GM23338 (cell line): Measurements from ENCODE around the gene GNG4. TPM values are rescaled to one million over a fixed set of nuclear protein-coding genes. Genes with fewer than 3 reads are reported as not detected.
"Not testable (repeated sequence)": the region's sequence is repeated elsewhere in the genome, so short reads cannot be mapped to it uniquely, and the experiment has no call there.

Experiments
- ATAC-seq: fragments of 200-7000 bp; cut with Tn5 transposase; 3 replicates; pipeline ENCODE4 v1.9.1; 2020
- DNase-seq: peaks from one replicate; pipeline ENCODE4 v3.0.0-alpha.2; 2015; ENCODE audit warnings: low spot score
- H2AFZ ChIP-seq: fragments of 200-600 bp; sonication (generic); 2 replicates; pipeline ENCODE4 v1.8.0; 2016; ENCODE audit warnings: antibody characterized with exemption, mild to moderate bottlenecking, moderate library complexity
- H3F3A ChIP-seq: fragments of 200-600 bp; sonication (generic); replicated peaks from 2 replicates; pipeline ENCODE4 v1.8.0; 2017; ENCODE audit warnings: antibody characterized with exemption, mixed run types, low read depth
- H3K27ac ChIP-seq: fragments of 200-600 bp; sonication (generic); 2 replicates; pipeline ENCODE4 v1.6.1; 2016; ENCODE audit warnings: low read depth
- H3K27me3 ChIP-seq: fragments of 200-600 bp; sonication (generic); 2 replicates; pipeline ENCODE4 v1.8.0; 2016; ENCODE audit warnings: mild to moderate bottlenecking, mixed run types, moderate library complexity; ENCODE audit not compliant: insufficient read depth
- H3K36me3 ChIP-seq: fragments of 200-600 bp; sonication (generic); 2 replicates; pipeline ENCODE4 v1.8.0; 2016; ENCODE audit warnings: mild to moderate bottlenecking; ENCODE audit not compliant: insufficient read depth
- H3K4me1 ChIP-seq: fragments of 200-600 bp; sonication (generic); 2 replicates; pipeline ENCODE4 v1.8.0; 2016; ENCODE audit warnings: mild to moderate bottlenecking, moderate library complexity; ENCODE audit not compliant: insufficient read depth
- H3K4me2 ChIP-seq: fragments of 200-600 bp; sonication (generic); 2 replicates; pipeline ENCODE4 v1.7.1; 2017; ENCODE audit warnings: mixed run types
- H3K4me3 ChIP-seq: fragments of 200-600 bp; sonication (generic); 2 replicates; pipeline ENCODE4 v1.6.1; 2016; ENCODE audit warnings: mixed run types
- H3K79me2 ChIP-seq: fragments of 200-600 bp; sonication (generic); replicated peaks from 2 replicates; pipeline ENCODE4 v1.8.0; 2017; ENCODE audit warnings: mild to moderate bottlenecking; ENCODE audit not compliant: insufficient read depth
- H3K9me2 ChIP-seq: fragments of 200-600 bp; sonication (generic); 2 replicates; pipeline ENCODE4 v1.8.0; 2017; ENCODE audit not compliant: insufficient read depth
- H4K20me1 ChIP-seq: fragments of 200-600 bp; sonication (generic); replicated peaks from 2 replicates; pipeline ENCODE4 v1.8.0; 2017; ENCODE audit warnings: mild to moderate bottlenecking; ENCODE audit not compliant: insufficient read depth
- H3K27ac Mint-ChIP-seq: 2 replicates; pipeline ENCODE4 v1.8.0; 2020; ENCODE audit warnings: inconsistent platforms, mild to moderate bottlenecking, moderate library complexity, mixed read lengths
- H3K27me3 Mint-ChIP-seq: 3 replicates; pipeline ENCODE4 v1.8.0; 2022; ENCODE audit warnings: low read depth, mild to moderate bottlenecking, moderate library complexity, mixed read lengths, inconsistent platforms; ENCODE audit not compliant: insufficient read depth, poor library complexity
- H3K36me3 Mint-ChIP-seq: 3 replicates; pipeline ENCODE4 v1.8.0; 2021; ENCODE audit warnings: low read depth, mild to moderate bottlenecking, inconsistent platforms, moderate library complexity, mixed read lengths
- H3K4me1 Mint-ChIP-seq: 3 replicates; pipeline ENCODE4 v1.8.0; 2020; ENCODE audit warnings: mild to moderate bottlenecking, inconsistent platforms, mixed read lengths
- H3K4me3 Mint-ChIP-seq: 3 replicates; pipeline ENCODE4 v1.8.0; 2021; ENCODE audit warnings: moderate library complexity, mild to moderate bottlenecking, inconsistent platforms, mixed read lengths
- H3K9me3 Mint-ChIP-seq: 3 replicates; pipeline ENCODE4 v1.8.0; 2020; ENCODE audit warnings: moderate library complexity, mild to moderate bottlenecking, inconsistent platforms, mixed read lengths
- EZH2 ChIP-seq: fragments of 200-600 bp; sonication (generic); IDR thresholded peaks from one replicate; pipeline ENCODE4 v1.8.0; 2017; ENCODE audit warnings: antibody characterized with exemption, mild to moderate bottlenecking, low read depth; ENCODE audit not compliant: unreplicated experiment
- EZH2phosphoT487 ChIP-seq: fragments of 200-600 bp; sonication (generic); IDR thresholded peaks from one replicate; pipeline ENCODE4 v1.8.1; 2018; ENCODE audit warnings: antibody characterized with exemption; ENCODE audit not compliant: unreplicated experiment
- JUNB ChIP-seq: IDR thresholded peaks from one replicate; pipeline ENCODE4 v1.6.1; 2016; ENCODE audit warnings: antibody characterized with exemption; ENCODE audit not compliant: unreplicated experiment
- ZNF114 ChIP-seq: fragments of 250-450 bp; sonication (Bioruptor Pico); IDR thresholded peaks from 2 replicates; pipeline ENCODE4 v1.5.0; 2020; ENCODE audit warnings: mild to moderate bottlenecking, moderate library complexity
- polyA plus RNA-seq: library from polyadenylated mRNA; unstranded; fragments of >200 nt; fragmentation: Nextera tagmentation; extraction: Ambion mirVana; gene quantifications from 2 replicates; pipeline ENCODE4 v1.2.1, GENCODE V29; 2016
- total RNA-seq: library from RNA; depleted of rRNA; stranded (reverse); fragments of >200 nt; shearing (Covaris generic); gene quantifications from 2 replicates; pipeline ENCODE4 v1.2.3, GENCODE V29; 2014
- TF ChIP-seq, protein P1 (sequence below): IDR thresholded peaks from 2 replicates; pipeline ENCODE4 v1.6.1; 2016; ENCODE audit warnings: antibody characterized with exemption
- TF ChIP-seq, protein P2 (sequence below): IDR thresholded peaks from one replicate; pipeline ENCODE4 v1.6.1; 2018; ENCODE audit warnings: antibody characterized with exemption; ENCODE audit not compliant: unreplicated experiment

GNG4 gene
- total and polyA plus RNA-seq, 2 experiments from 2014 or later, result 40.2 to 49.2 TPM

DNA sequence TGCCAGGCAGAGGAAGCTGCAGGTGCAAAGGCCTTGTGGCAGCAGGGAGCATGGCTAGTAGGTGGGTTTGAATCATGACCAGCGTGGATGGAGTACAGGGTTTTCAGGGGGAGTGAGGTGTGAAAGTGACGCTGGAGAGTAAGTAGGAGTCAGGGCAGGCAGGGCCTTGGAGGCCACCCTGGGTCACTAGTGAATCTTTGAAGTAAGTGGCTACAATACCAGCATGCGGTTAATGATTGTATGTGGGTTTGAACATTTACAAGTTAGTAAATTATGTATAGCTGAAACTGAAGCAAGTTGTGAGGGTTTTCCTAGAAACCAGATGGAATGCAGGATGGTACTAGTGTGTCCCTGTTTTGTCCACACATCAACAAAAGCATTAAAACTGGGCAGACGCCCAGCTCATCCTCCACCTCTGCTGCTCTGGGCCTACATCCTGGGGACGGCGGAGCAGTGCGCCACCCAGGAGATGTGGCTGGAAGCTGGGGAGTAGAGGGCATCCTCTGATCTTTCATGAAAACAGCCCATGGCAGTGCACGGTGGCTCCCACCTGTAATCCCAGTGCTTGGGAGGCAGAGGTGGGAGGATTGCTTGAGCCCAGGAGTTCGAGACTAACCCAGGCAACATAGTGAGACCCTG is 104.2 kb downstream of the GNG4 start:
- no peak for ATAC-seq

DNA sequence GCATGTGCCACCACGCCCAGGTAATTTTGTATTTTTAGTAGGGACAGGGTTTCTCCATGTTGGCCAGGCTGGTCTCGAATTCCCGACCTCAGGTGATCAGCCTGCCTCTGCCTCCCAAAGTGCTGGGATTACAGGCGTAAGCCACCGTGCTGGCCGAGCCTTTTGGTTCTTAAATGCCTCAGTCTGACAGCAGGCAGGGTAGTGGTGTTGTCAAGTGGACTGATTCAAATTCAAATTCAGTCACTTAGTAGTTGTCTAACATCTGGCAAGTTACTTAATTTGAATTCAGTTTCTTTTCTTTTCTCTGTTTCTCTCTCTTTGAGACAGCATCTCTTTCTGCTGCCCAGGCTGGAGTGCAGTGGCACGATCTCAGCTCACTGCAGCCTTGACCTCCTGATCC is 106.7 kb downstream of the GNG4 start:
- H3K4me2 ChIP-seq, H3K36me3 ChIP-seq, H3K4me1 ChIP-seq, H3K9me2 ChIP-seq, H3K9me3 Mint-ChIP-seq, H3K36me3 Mint-ChIP-seq, H3K4me3 Mint-ChIP-seq, H3K4me3 ChIP-seq, H4K20me1 ChIP-seq, H3K79me2 ChIP-seq, H3K27me3 Mint-ChIP-seq, H3K27ac ChIP-seq, H2AFZ ChIP-seq, H3K27ac Mint-ChIP-seq, H3K27me3 ChIP-seq, H3F3A ChIP-seq: not testable (repeated sequence)
- ATAC-seq (peak; percentile 61), DNase-seq (peak; percentile 53)
- H3K4me1 Mint-ChIP-seq, result peaks cover 13% of the 10 kb centered on the region

More for the DNA sequence above, 104.2 kb downstream of the GNG4 start:
- no peak for DNase-seq
- H3K9me3 Mint-ChIP-seq, result no peaks in the 10 kb centered on the region
- Histone ChIP-seq H3K4me3 (no peak overlapping the region), H3K36me3 (no peaks in the 10 kb centered on the region), H3K79me2 (no peaks in the 10 kb centered on the region), H2AFZ (no peak overlapping the region), H3F3A (no peaks in the 10 kb centered on the region), H4K20me1 (no peaks in the 10 kb centered on the region), H3K9me2 (no peaks in the 10 kb centered on the region), H3K4me2 (no peak overlapping the region), H3K27me3 (no peaks in the 10 kb centered on the region), H3K4me1 (0 out of 2 replicates have a peak, but pooled peaks cover 8% of the 10 kb centered on the region), H3K27ac (no peak overlapping the region)
- H3K4me1 Mint-ChIP-seq, result peaks cover 13% of the 10 kb centered on the region
- TF ChIP-seq JUNB, result no peak
- TF ChIP-seq, protein P1, sequence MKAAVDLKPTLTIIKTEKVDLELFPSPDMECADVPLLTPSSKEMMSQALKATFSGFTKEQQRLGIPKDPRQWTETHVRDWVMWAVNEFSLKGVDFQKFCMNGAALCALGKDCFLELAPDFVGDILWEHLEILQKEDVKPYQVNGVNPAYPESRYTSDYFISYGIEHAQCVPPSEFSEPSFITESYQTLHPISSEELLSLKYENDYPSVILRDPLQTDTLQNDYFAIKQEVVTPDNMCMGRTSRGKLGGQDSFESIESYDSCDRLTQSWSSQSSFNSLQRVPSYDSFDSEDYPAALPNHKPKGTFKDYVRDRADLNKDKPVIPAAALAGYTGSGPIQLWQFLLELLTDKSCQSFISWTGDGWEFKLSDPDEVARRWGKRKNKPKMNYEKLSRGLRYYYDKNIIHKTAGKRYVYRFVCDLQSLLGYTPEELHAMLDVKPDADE, result no peak
- no peaks in the 10 kb centered on the region for H3K36me3 Mint-ChIP-seq
- no peak overlapping the region for H3K4me3 Mint-ChIP-seq
- no peaks in the 10 kb centered on the region for H3K27me3 Mint-ChIP-seq
- no peak overlapping the region for H3K27ac Mint-ChIP-seq

DNA sequence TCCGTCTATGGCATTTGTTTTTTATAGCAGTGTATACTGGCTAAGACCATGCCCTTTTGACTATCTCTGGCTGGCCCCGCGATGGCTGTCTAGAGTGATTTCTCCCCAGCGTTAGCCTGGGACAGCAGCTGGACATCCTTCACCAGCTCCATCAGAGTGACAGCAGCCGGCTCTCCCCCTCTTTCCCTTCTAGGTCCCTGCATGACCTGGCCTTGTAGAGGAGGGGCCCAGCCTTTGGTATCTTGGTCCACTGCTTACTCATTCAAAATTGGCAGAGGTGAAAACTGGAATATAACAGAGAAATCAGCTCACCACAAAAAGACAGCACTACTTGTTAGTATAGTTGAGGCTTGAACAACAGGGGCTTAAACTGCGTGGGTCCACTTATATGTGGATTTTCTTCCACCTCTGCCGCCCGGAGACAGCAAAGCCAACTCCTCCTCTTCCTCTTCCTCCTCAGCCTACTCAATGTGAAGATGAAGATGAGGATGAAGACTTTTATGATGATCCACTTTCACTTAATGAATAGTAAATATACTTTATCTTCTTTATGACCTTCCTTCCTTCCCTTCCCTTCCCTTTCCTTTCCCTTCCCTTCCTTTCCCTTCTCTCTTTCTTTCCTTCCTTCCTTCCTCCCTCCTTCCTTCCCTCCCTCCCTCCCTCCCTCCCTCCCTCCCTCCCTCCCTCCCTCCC is 116.0 kb downstream of the GNG4 start:
- Mint-ChIP-seq H3K4me3 (no peak overlapping the region), H3K9me3 (no peaks in the 10 kb centered on the region), H3K27me3 (no peaks in the 10 kb centered on the region), H3K27ac (no peak overlapping the region), H3K36me3 (no peaks in the 10 kb centered on the region), H3K4me1 (no peaks in the 10 kb centered on the region)
- no peak for DNase-seq
- Histone ChIP-seq H3K4me2 (no peak overlapping the region), H3K79me2 (no peaks in the 10 kb centered on the region), H3K36me3 (no peaks in the 10 kb centered on the region), H3K4me1 (no peaks in the 10 kb centered on the region), H3K27me3 (no peaks in the 10 kb centered on the region), H3K9me2 (no peaks in the 10 kb centered on the region), H4K20me1 (no peaks in the 10 kb centered on the region; the same call in 1 of the 2 replicates), H3K4me3 (no peak overlapping the region), H2AFZ (no peak overlapping the region), H3F3A (no peaks in the 10 kb centered on the region), H3K27ac (no peak overlapping the region)
- no peak for ATAC-seq
- TF ChIP-seq EZH2phosphoT487, result no peak
- TF ChIP-seq ZNF114, result no peak
- TF ChIP-seq, protein P2, sequence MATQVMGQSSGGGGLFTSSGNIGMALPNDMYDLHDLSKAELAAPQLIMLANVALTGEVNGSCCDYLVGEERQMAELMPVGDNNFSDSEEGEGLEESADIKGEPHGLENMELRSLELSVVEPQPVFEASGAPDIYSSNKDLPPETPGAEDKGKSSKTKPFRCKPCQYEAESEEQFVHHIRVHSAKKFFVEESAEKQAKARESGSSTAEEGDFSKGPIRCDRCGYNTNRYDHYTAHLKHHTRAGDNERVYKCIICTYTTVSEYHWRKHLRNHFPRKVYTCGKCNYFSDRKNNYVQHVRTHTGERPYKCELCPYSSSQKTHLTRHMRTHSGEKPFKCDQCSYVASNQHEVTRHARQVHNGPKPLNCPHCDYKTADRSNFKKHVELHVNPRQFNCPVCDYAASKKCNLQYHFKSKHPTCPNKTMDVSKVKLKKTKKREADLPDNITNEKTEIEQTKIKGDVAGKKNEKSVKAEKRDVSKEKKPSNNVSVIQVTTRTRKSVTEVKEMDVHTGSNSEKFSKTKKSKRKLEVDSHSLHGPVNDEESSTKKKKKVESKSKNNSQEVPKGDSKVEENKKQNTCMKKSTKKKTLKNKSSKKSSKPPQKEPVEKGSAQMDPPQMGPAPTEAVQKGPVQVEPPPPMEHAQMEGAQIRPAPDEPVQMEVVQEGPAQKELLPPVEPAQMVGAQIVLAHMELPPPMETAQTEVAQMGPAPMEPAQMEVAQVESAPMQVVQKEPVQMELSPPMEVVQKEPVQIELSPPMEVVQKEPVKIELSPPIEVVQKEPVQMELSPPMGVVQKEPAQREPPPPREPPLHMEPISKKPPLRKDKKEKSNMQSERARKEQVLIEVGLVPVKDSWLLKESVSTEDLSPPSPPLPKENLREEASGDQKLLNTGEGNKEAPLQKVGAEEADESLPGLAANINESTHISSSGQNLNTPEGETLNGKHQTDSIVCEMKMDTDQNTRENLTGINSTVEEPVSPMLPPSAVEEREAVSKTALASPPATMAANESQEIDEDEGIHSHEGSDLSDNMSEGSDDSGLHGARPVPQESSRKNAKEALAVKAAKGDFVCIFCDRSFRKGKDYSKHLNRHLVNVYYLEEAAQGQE, result no peak
- no peak for TF ChIP-seq EZH2
- TF ChIP-seq, protein P1, result no peak
